Upper lobe of left lung (tissue), 6 donors: ENCODE results near the gene ACVRL1. TPM values are rescaled to one million over a fixed set of nuclear protein-coding genes. Genes with fewer than 3 reads are reported as not detected.

Source experiments
- ATAC-seq, 2 donors: fragments of 200-7000 bp; cut with Tn5 transposase; one replicate each; pipeline ENCODE4 v1.9.1; 2022; ENCODE audit warnings: mild to moderate bottlenecking in 2 of 2, moderate library complexity in 2 of 2; ENCODE audit not compliant: low FRiP score in 2 of 2
- DNase-seq, 2 donors: peaks; one replicate each; pipeline ENCODE4 v3.0.0-alpha.2; 2019 to 2020
- H3K27ac ChIP-seq, 4 donors: fragments of 200-600 bp; sonication (generic); one replicate each; pipeline ENCODE4 v1.5.1; 2016 to 2019
- H3K27me3 ChIP-seq, 4 donors: fragments of 200-600 bp; sonication (generic); one replicate each; pipeline ENCODE4 v1.5.1; 2017 to 2019
- H3K36me3 ChIP-seq, 4 donors: fragments of 200-600 bp; sonication (generic); one replicate each; pipeline ENCODE4 v1.5.1; 2016 to 2019
- H3K4me1 ChIP-seq, 4 donors: fragments of 200-600 bp; sonication (generic); one replicate each; pipeline ENCODE4 v1.5.1; 2018 to 2019
- H3K4me3 ChIP-seq, 4 donors: fragments of 200-600 bp; sonication (generic); one replicate each; pipeline ENCODE4 v1.5.1; 2017 to 2019; ENCODE audit warnings: mild to moderate bottlenecking in 2 of 4, moderate library complexity in 1 of 4
- H3K9me3 ChIP-seq, 4 donors: fragments of 200-600 bp; sonication (generic); one replicate each; pipeline ENCODE4 v1.5.1; 2018 to 2019
- EP300 ChIP-seq, 4 donors: sonication (generic); formaldehyde crosslinking; IDR thresholded peaks; one replicate each; pipeline ENCODE4 v1.5.1; 2017; ENCODE audit warnings: antibody characterized with exemption in 4 of 4, control low read depth in 2 of 4
- POLR2A ChIP-seq, 4 donors: fragments of 450-650 bp; IDR thresholded peaks; one replicate each; pipeline ENCODE4 v1.5.1; 2016 to 2017; ENCODE audit warnings: antibody characterized with exemption in 4 of 4, mild to moderate bottlenecking in 2 of 4
- POLR2AphosphoS5 ChIP-seq, 2 donors: sonication (generic); formaldehyde crosslinking; IDR thresholded peaks; one replicate each; pipeline ENCODE4 v1.5.1; 2017; ENCODE audit warnings: antibody characterized with exemption in 2 of 2
- WGBS, 2 donors: methylation state at CpG; one replicate each; pipeline ENCODE4 v1.1.5; 2017 to 2018; 5-methylcytosine and 5-hydroxymethylcytosine counted together
- total RNA-seq, 6 donors: library from RNA; depleted of rRNA in 4 of 6; stranded (reverse); fragments of >200 nt in 4 of 6; gene quantifications; one replicate each; pipeline versions ENCODE4 v1.1.0 to v1.2.1, GENCODE V29; 2016 to 2021
- TF ChIP-seq, protein P1 (sequence below), 6 experiments: fragments of 450-650 bp in 4 of 6; fragments of 200-600 bp in 2 of 6; sonication (generic) in 2 of 6; IDR thresholded peaks; one replicate each; pipeline ENCODE4 v1.5.1; 2016 to 2019; ENCODE audit warnings: antibody characterized with exemption in 6 of 6
- donor health status: DM: no; HTN: no; CAD: no; lungs with moderate emphysema.
- donor health status: DM: no; HTN: yes; CAD: no; lungs with severe emphysema.

The ACVRL1 gene
- total RNA-seq, 6 donors from 2014 or later, result 62.9 to 265 (median 180) TPM

DNA sequence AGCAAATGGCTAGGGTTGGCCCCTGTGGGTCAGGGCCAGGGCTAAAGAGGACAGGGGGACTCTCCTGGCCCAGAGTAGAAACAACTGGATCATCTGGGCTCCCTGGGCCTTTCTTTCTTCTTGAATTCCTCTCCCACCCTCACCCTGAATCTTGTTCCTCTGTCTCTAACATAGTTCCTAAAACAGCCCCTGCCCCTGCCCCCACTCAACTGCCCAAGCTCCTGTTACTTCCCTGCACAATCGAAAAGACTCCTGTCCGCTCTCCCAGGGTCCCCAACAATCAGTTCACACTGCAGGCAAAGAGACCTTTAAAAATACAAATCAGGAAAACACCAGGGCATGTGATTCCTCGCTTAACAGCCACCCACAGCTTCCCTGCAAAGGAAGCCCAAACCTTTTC lies 37.4 kb upstream of the ACVRL1 start:
- Histone ChIP-seq H3K4me3 (no peak overlapping the region), H3K27me3 (peaks cover 0 to 13% (median 5%) of the 10 kb centered on the region in 4 donors), H3K9me3 (no peaks in the 10 kb centered on the region), H3K36me3 (no peaks in the 10 kb centered on the region), H3K27ac (no peak overlapping the region), H3K4me1 (peaks cover 15 to 26% (median 20%) of the 10 kb centered on the region in 4 donors)
- TF ChIP-seq EP300 (IDR thresholded peaks at IDR 0.05) (no peak), POLR2AphosphoS5 (IDR thresholded peaks at IDR 0.05) (no peak), POLR2A (IDR thresholded peaks at IDR 0.05) (no peak)
- TF ChIP-seq, protein P1, sequence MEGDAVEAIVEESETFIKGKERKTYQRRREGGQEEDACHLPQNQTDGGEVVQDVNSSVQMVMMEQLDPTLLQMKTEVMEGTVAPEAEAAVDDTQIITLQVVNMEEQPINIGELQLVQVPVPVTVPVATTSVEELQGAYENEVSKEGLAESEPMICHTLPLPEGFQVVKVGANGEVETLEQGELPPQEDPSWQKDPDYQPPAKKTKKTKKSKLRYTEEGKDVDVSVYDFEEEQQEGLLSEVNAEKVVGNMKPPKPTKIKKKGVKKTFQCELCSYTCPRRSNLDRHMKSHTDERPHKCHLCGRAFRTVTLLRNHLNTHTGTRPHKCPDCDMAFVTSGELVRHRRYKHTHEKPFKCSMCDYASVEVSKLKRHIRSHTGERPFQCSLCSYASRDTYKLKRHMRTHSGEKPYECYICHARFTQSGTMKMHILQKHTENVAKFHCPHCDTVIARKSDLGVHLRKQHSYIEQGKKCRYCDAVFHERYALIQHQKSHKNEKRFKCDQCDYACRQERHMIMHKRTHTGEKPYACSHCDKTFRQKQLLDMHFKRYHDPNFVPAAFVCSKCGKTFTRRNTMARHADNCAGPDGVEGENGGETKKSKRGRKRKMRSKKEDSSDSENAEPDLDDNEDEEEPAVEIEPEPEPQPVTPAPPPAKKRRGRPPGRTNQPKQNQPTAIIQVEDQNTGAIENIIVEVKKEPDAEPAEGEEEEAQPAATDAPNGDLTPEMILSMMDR (IDR thresholded peaks at IDR 0.05), result no peak
- WGBS, 2 donors, result 48 to 56% methylated on average over 3 of the region's 3 CpGs
- no peak for ATAC-seq
- no peak for DNase-seq

DNA sequence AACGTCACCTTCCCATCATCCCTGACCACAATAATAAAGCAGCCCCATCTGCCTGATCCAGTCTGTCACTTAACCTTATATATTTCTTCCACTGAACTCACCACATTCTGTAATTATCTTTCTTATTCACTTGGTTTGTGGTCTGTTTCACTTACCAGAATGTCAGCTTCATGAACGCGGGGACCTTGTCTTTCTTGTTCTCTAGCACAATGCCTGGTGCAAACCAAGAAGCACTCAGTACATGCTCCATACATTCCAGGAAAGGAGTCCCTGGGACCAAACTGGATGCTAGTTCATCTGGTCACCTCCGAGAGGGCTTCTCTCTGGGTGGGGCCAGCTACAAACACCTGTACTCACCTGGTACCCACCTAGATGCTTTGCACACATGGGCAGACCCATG lies 36.8 kb upstream of the ACVRL1 start:
- Histone ChIP-seq H3K4me1 (peaks cover 15 to 23% (median 18%) of the 10 kb centered on the region in 4 donors), H3K27me3 (peaks cover 0 to 12% (median 5%) of the 10 kb centered on the region in 4 donors), H3K36me3 (no peaks in the 10 kb centered on the region), H3K4me3 (no peak overlapping the region), H3K9me3 (no peaks in the 10 kb centered on the region), H3K27ac (no peak overlapping the region)
- WGBS, 2 donors, result 47 to 62% methylated on average over 4 of the region's 4 CpGs
- TF ChIP-seq POLR2AphosphoS5 (IDR thresholded peaks at IDR 0.05), result no peak
- no peak for TF ChIP-seq EP300 (IDR thresholded peaks at IDR 0.05)
- ATAC-seq, result no peak
- no peak for DNase-seq

DNA sequence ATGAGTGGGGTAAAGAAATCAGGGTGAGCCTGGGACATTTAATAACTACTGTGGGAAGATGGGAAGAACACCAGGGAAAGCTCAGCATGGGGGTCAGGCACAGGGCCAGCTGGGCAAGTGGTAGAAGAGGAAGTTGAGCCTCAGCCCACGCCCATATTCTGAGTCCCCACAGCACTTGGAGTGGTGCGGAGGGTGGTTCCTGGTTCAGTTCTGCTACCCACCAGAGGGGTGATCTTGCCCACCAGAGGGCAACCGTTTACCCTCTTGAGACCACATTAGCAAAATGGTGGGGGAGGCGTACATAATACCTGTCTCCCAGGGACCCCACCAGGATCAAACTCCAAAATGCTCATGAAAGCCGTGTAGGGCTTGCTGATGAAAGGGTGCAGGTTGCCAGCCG lies 36.2 kb upstream of the ACVRL1 start:
- peaks cover 15 to 23% (median 18%) of the 10 kb centered on the region in 4 donors for H3K4me1 ChIP-seq
- TF ChIP-seq, protein P1 (IDR thresholded peaks at IDR 0.05), result peak in 1 of 6 experiments; percentile 15
- no peak for TF ChIP-seq EP300 (IDR thresholded peaks at IDR 0.05)
- peak in 1 of 2 donors; percentile 67 for ATAC-seq
- no peak overlapping the region for H3K4me3 ChIP-seq
- H3K27me3 ChIP-seq, result peaks cover 0 to 12% (median 5%) of the 10 kb centered on the region in 4 donors
- H3K27ac ChIP-seq, result no peak overlapping the region
- H3K9me3 ChIP-seq, result no peaks in the 10 kb centered on the region
- peak in 1 of 2 donors; percentile 60 for DNase-seq
- no peaks in the 10 kb centered on the region for H3K36me3 ChIP-seq
- WGBS, 2 donors, result 50 to 69% methylated on average over 4 to 6 of the region's 6 CpGs

DNA sequence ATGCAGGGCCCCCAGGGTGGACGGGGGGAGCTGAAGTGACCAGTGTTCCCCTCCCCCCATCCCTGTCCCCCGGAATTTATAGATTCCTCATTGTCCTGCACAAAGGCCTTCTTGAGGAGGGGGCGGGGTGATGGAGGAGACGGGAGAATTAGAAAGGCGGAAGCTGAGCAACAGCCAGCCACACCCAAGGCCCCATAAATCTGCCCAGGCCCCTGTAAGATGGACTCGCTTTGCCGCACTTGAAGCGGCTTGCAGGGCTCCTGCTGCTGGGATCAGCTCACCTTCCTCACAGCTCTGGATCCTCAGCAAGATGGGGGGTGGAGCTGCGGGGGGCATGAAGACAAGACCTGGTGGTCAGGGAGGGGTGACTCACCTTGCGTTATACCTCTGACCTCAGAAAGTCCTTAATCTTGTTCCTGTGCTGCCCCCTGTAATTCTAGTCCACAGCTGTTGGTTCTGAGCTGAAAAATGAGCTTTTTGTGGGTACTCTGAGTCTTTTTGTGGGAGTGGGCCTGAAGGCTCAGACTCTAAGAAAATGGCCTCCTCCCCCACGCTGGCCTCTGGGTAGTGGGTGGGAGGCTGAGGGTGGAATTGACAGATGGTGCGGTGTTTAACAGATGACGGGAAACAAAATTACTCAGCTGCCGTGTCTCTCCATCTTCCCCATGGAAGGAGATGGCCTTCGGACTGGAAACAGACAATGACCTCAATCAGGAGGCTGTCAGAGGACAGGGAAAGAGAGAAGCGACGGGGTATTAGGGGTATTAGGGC lies 35.2 kb upstream of the ACVRL1 start:
- Histone ChIP-seq H3K36me3 (no peaks in the 10 kb centered on the region), H3K27ac (no peak overlapping the region), H3K4me3 (no peak overlapping the region), H3K27me3 (peaks cover 0 to 12% (median 5%) of the 10 kb centered on the region in 4 donors), H3K4me1 (peaks cover 15 to 23% (median 18%) of the 10 kb centered on the region in 4 donors), H3K9me3 (no peaks in the 10 kb centered on the region)
- ATAC-seq (no peak), DNase-seq (no peak)
- TF ChIP-seq POLR2A (IDR thresholded peaks at IDR 0.05) (no peak), EP300 (IDR thresholded peaks at IDR 0.05) (no peak), POLR2AphosphoS5 (IDR thresholded peaks at IDR 0.05) (no peak)
- TF ChIP-seq, protein P1 (IDR thresholded peaks at IDR 0.05), result no peak
- WGBS, 2 donors, result 78 to 87% methylated on average over 13 to 17 of the region's 17 CpGs

DNA sequence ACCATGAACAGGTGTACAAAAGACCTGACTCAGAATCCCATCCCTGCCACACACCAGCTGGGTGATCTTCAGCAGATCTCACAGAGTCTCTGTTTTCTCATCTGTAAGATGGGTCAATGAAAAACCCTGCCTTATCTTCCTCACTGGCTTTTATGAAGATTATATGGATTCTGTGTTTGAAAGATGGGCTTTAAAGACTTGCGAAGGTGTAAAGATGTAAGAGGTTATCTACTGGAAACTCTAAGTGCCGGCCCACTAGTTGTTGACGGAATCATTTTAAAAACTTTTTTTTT lies 34.7 kb upstream of the ACVRL1 start:
- Histone ChIP-seq H3K36me3 (no peaks in the 10 kb centered on the region), H3K4me3 (no peak overlapping the region), H3K27ac (no peak overlapping the region), H3K27me3 (peaks cover 0 to 12% (median 5%) of the 10 kb centered on the region in 4 donors), H3K9me3 (no peaks in the 10 kb centered on the region), H3K4me1 (peaks cover 15 to 23% (median 18%) of the 10 kb centered on the region in 4 donors)
- WGBS, 2 donors, result 85 to 95% methylated on average over 3 of the region's 3 CpGs
- ATAC-seq (no peak), DNase-seq (no peak)
- no peak for TF ChIP-seq EP300 (IDR thresholded peaks at IDR 0.05)
- TF ChIP-seq POLR2AphosphoS5 (IDR thresholded peaks at IDR 0.05), result no peak
- no peak for TF ChIP-seq POLR2A (IDR thresholded peaks at IDR 0.05)
- TF ChIP-seq, protein P1 (IDR thresholded peaks at IDR 0.05), result no peak
